Subcutaneous abdominal adipose tissue (tissue), 5 donors: ENCODE measurements around the gene ERMAP.

Experiments used
- H3K27ac ChIP-seq: one replicate; pipeline ENCODE4 v1.7.0; 2013; ENCODE audit warnings: low read depth, mild to moderate bottlenecking, inconsistent platforms, low read length, moderate library complexity
- H3K27me3 ChIP-seq, 5 donors: one replicate each; pipeline ENCODE4 v1.7.0; 2013; ENCODE audit warnings: low read length in 5 of 5, inconsistent platforms in 1 of 5; ENCODE audit not compliant: control insufficient read depth in 5 of 5, insufficient read depth in 4 of 5
- H3K36me3 ChIP-seq, 5 donors: one replicate each; pipeline ENCODE4 v1.7.0; 2013; ENCODE audit warnings: low read length in 5 of 5; ENCODE audit not compliant: control insufficient read depth in 5 of 5, insufficient read depth in 5 of 5
- H3K4me1 ChIP-seq, 5 donors: one replicate each; pipeline ENCODE4 v1.7.0; 2013; ENCODE audit warnings: low read length in 5 of 5, mild to moderate bottlenecking in 3 of 5, moderate library complexity in 1 of 5; ENCODE audit not compliant: control insufficient read depth in 5 of 5, insufficient read depth in 5 of 5
- H3K4me3 ChIP-seq, 5 donors: one replicate each; pipeline ENCODE4 v1.7.0; 2013; ENCODE audit warnings: low read length in 5 of 5, low read depth in 1 of 5
- H3K9ac ChIP-seq, 5 donors: one replicate each; pipeline ENCODE4 v1.7.0; 2013; ENCODE audit warnings: low read length in 5 of 5, mild to moderate bottlenecking in 4 of 5, moderate library complexity in 3 of 5
- H3K9me3 ChIP-seq, 5 donors: one replicate each; pipeline ENCODE4 v1.7.0; 2013; ENCODE audit warnings: low read length in 5 of 5; ENCODE audit not compliant: control insufficient read depth in 5 of 5
- donor health status: healthy.
- donor health status: healthy.
- donor health status: healthy.
- donor health status: healthy.
- donor health status: healthy.

ERMAP gene

DNA sequence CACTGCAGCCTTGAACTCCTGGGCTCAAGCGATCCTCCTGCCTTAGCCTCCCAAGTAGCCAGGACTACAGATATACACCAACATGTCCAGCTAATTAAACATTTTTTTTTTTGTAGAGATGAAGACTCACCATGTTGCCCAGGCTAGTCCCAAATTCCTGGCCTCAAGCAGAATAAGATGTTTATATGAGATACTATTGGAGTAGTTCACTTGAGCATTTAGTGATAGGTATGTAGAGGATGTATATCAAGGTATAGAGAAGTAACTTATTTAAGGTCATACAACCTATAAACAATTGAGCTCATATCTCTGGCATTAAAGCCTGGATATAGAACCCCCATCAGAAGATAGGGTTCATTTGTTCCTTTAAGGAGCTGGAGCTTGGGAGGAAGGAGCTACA, 36.7 kb upstream of the ERMAP start:
- no peak overlapping the region for H3K9ac ChIP-seq
- no peaks in the 10 kb centered on the region for H3K9me3 ChIP-seq
- peaks cover 0 to 6% (median 5%) of the 10 kb centered on the region in 5 donors for H3K4me1 ChIP-seq
- H3K27ac ChIP-seq: no peak overlapping the region
- no peaks in the 10 kb centered on the region for H3K27me3 ChIP-seq
- H3K4me3 ChIP-seq: no peak overlapping the region
- H3K36me3 ChIP-seq: peaks cover 16 to 42% (median 33%) of the 10 kb centered on the region in 5 donors

GRCh38 chr1:42783092-42783491, 33.8 kb upstream of the ERMAP start:
- peaks cover 0 to 18% (median 8%) of the 10 kb centered on the region in 5 donors for H3K36me3 ChIP-seq
- H3K9me3 ChIP-seq: no peaks in the 10 kb centered on the region
- H3K9ac ChIP-seq: no peak overlapping the region
- H3K27me3 ChIP-seq: no peaks in the 10 kb centered on the region
- no peak overlapping the region for H3K27ac ChIP-seq
- peaks cover 4 to 21% (median 17%) of the 10 kb centered on the region in 5 donors for H3K4me1 ChIP-seq
- no peak overlapping the region for H3K4me3 ChIP-seq

- peaks cover 0 to 14% (median 8%) of the 10 kb centered on the region in 5 donors for H3K36me3 ChIP-seq
- peak overlapping the region in 2 of 5 donors; percentile 61 to 71 for H3K4me3 ChIP-seq
- no peaks in the 10 kb centered on the region for H3K9me3 ChIP-seq
- H3K9ac ChIP-seq: peak overlapping the region in 2 of 5 donors; percentile 42 to 45
- H3K27me3 ChIP-seq: no peaks in the 10 kb centered on the region
- H3K27ac ChIP-seq: no peak overlapping the region
- peaks cover 4 to 22% (median 18%) of the 10 kb centered on the region in 5 donors for H3K4me1 ChIP-seq
Measured at GRCh38 chr1:42784547-42784945, 32.4 kb upstream of the ERMAP start.

DNA sequence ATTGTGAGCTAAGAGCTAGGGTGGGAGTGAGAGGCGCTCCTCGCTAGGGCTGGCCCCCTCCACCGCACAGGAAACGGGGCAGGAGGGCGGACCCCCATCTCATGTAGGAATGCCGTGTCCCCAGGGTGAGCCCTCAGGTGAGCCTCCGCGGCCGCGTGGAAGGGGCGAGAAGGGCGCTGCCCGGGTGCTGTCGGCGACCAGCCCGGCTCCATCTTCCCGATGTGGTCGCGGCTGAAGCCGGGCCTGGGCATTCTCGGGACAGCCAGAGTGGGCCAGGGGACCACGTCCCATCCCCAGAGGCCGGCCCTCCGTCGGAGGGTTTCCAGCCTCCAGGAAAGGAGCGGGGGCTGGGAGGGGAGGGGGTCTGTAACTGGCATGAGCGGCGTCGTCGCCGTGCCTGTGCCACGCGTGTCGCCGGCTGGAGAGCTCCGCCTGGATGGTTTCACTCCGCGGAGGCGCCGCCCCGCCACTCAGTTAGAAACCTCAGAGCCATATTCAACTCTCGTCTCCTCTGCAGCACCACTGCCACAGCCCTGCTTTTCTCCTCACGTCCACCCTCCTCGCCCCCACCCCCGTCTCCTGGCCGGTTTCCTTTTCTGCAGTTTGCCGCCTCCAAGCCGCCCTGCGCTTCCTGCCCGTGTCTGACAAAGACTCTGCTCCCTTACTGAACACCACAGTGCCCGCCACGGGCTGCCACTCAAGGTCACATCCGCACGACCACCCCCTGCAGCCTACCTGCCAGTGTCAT, 31.8 kb upstream of the ERMAP start, which contains the start of gene TMEM269:
Gene TMEM269, plus strand, starts transcription at position 46 of the 748 bp plus-strand sequence. CDS start 4,903 bp downstream, outside the sequence.
- Histone ChIP-seq H3K27ac (no peak within 1 kb of the TSS), H3K9me3 (no peaks in the 10 kb centered on the region), H3K36me3 (peaks cover 0 to 14% (median 8%) of the 10 kb centered on the region in 5 donors), H3K4me3 (peak within 1 kb of the TSS; percentile 29 to 71 (median 61)), H3K27me3 (no peaks in the 10 kb centered on the region), H3K4me1 (peaks cover 4 to 27% (median 22%) of the 10 kb centered on the region in 5 donors), H3K9ac (peak within 1 kb of the TSS in 4 of 5 donors; percentile 38 to 66 (median 44))

DNA sequence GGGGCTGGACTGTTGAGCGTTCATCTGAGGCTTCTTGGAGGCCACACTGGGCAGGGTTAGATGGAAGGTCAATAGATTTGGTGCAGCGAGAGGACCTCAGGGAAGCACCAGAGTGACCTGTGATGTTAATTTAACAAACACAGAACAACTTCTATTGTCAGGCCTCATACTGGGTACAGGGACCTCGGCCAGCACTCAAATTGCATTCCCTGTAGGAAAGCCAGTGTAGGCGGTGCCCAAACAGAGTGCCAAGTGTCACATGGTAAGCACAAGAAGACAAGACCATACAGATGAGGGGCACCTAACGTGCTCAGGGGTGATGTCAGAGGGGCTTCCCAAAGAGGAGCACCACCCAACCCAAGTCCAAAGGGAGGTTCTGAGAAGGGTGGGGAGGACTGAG, 30.8 kb upstream of the ERMAP start:
- H3K27ac ChIP-seq: no peak overlapping the region
- H3K27me3 ChIP-seq: no peaks in the 10 kb centered on the region
- peaks cover 4 to 27% (median 23%) of the 10 kb centered on the region in 5 donors for H3K4me1 ChIP-seq
- peaks cover 0 to 6% (median 3%) of the 10 kb centered on the region in 5 donors for H3K36me3 ChIP-seq
- no peak overlapping the region for H3K4me3 ChIP-seq
- H3K9ac ChIP-seq: no peak overlapping the region
- H3K9me3 ChIP-seq: no peaks in the 10 kb centered on the region

DNA sequence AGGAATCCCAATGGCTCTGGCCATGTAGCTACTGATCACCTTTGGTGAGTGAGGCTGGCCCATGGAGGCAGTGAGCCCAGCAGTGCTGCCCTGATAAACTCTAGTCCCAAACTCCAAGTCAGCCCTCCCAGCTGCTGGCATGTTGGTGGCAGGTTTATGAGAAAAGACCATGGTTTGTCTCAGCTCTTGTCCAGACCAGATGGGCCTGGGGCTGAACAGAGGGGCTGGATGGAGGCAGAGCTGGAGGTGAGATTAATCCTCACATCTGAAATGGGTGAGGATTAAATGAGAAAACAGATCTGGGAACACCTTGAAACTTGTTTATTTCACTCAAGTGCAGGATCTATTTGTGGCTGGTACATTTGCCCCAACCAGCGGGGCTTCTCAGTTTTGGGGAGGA, 28.9 kb upstream of the ERMAP start:
- H3K4me3 ChIP-seq: no peak overlapping the region
- H3K9ac ChIP-seq: no peak overlapping the region
- peaks cover 4 to 28% (median 25%) of the 10 kb centered on the region in 5 donors for H3K4me1 ChIP-seq
- H3K9me3 ChIP-seq: no peaks in the 10 kb centered on the region
- H3K27me3 ChIP-seq: no peaks in the 10 kb centered on the region
- no peak overlapping the region for H3K27ac ChIP-seq
- H3K36me3 ChIP-seq: no peaks in the 10 kb centered on the region

GRCh38 chr1:42793824-42794223, 23.1 kb upstream of the ERMAP start:
- Histone ChIP-seq H3K9me3 (no peaks in the 10 kb centered on the region), H3K36me3 (no peaks in the 10 kb centered on the region), H3K4me1 (peaks cover 3 to 32% (median 25%) of the 10 kb centered on the region in 5 donors), H3K27ac (no peak overlapping the region), H3K4me3 (no peak overlapping the region), H3K9ac (no peak overlapping the region), H3K27me3 (no peaks in the 10 kb centered on the region)

- Histone ChIP-seq H3K27me3 (no peaks in the 10 kb centered on the region), H3K36me3 (no peaks in the 10 kb centered on the region), H3K27ac (no peak overlapping the region), H3K4me1 (peaks cover 3 to 34% (median 22%) of the 10 kb centered on the region in 5 donors), H3K4me3 (no peak overlapping the region), H3K9me3 (no peaks in the 10 kb centered on the region), H3K9ac (no peak overlapping the region)
Measured at GRCh38 chr1:42797414-42797813, 19.5 kb upstream of the ERMAP start.

- Histone ChIP-seq H3K27ac (no peak overlapping the region), H3K9ac (no peak overlapping the region), H3K36me3 (no peaks in the 10 kb centered on the region), H3K4me3 (no peak overlapping the region), H3K4me1 (peaks cover 3 to 35% (median 25%) of the 10 kb centered on the region in 5 donors), H3K9me3 (no peaks in the 10 kb centered on the region), H3K27me3 (no peaks in the 10 kb centered on the region)
Measured at GRCh38 chr1:42797979-42798378, 18.9 kb upstream of the ERMAP start.

GRCh38 chr1:42801832-42802473, 15.0 kb upstream of the ERMAP start:
- peaks cover 0 to 17% (median 10%) of the 10 kb centered on the region in 5 donors for H3K4me1 ChIP-seq
- H3K27ac ChIP-seq: peak overlapping the region; percentile 69
- peaks cover 3 to 12% (median 8%) of the 10 kb centered on the region in 5 donors for H3K36me3 ChIP-seq
- no peaks in the 10 kb centered on the region for H3K9me3 ChIP-seq
- H3K9ac ChIP-seq: no peak overlapping the region
- no peaks in the 10 kb centered on the region for H3K27me3 ChIP-seq
- no peak overlapping the region for H3K4me3 ChIP-seq
